ENCODE results near the gene RBPJ.
"Not testable (repeated sequence)": the region's sequence is repeated elsewhere in the genome, so short reads cannot be mapped to it uniquely, and the experiment has no call there.

RBPJ gene

DNA sequence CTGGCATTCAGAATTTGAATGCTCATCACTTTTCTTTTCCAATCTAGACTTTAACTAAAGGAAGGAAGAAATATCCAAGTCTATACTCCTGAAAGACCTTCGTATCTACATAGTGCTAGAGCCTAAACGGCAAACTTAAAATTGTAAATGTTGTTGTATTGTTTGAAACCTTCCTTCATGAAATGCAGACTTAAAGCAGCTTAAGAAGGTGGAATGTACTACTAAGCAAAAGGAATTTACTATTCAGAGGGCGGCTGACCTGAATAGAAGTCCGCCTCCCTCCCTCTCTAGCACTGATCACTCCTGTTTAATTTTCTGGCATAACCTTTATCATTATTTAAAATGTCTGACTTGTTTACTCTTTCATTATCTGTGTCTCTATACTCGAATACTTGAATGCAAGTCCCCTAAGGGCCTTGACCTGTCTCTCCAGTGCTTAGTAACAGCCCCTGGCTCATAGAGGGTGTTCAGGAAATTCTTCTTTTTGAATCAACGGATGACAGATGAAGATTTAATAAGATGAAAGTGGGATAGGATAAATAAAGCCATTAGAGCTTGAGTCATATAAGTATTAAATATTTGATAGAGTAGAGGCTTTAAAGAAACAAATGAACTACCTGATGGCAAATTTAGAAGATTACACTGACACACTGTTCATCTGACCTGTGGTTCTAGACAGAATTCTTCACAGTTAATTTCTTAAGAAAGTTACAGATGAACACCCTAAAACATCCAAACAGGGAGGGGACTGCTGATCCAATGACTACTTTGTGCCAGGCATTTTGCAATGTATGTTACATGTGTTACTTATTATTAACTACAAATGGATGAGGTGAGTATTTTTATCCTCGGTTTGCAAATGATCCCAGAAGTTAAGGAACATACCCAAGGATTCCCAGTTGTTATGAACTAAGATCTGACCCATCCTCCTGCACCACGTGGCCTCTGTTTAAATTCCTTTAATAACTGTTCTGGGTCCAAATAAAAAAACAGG is 20.2 kb upstream of the RBPJ start:
- Histone ChIP-seq H3K4me1 (ENCODE audit: control insufficient read depth, insufficient read depth, low read length, poor library complexity, severe bottlenecking) (no peaks in the 10 kb centered on the region), H3K36me3 (ENCODE audit: control insufficient read depth, insufficient read depth, low read length) (no peaks in the 10 kb centered on the region), H3K27ac (ENCODE audit: insufficient read depth, low read length, poor library complexity, severe bottlenecking) (no peak overlapping the region), H3K9me3 (ENCODE audit: control insufficient read depth, low read length) (no peaks in the 10 kb centered on the region), H3K27me3 (replicated peaks; ENCODE audit: control insufficient read depth, insufficient read depth, low read length, poor library complexity, severe bottlenecking) (no peaks in the 10 kb centered on the region), H3K4me3 (ENCODE audit: insufficient read depth, low read depth, low read length, poor library complexity, severe bottlenecking) (no peak overlapping the region)
- DNase-seq: no peak

DNA sequence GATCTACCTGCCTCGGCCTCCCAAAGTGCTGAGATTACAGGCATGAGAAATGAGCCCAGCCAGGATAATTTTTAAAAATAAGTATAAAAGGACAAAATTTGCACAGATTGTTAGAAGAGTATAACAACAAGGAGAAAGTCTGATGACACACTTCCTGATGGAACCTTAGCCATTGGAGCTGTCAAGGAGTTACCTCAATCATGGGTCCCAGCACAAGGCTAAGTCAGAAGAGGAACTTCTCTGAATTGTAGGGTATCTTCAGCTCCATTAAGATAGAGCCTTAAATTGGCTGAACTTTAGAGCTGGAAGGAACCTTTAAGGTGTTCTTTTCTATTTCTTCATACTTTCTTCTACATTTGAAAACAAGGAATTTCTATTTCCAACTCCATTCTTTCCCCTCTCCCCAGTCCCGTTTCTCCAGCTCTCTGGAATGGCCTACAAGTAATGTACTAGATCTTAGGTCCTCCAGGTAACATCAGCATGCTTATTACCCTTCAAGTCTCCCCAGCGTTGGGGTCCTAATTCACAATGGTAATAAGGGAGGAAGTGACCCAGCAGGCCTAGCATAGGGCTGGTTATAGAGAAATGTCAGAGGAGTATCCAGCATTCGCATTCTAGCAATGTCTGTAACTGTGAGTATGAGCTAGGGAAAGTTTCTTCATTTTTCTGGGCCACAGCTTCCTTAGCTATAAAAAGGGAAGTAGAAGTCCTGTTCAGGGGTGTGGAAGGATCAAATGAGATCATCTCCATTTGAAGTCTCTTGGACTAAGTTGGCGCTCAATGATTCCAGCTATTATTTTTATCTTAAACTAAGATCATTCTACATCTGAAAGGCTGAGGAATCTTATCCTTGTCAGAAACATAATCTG is 18.5 kb upstream of the RBPJ start:
- no peak for DNase-seq
- no peak overlapping the region for H3K27ac ChIP-seq (ENCODE audit: insufficient read depth, low read length, poor library complexity, severe bottlenecking)

GRCh38 chr4:26303008-26303407 is 17.8 kb upstream of the RBPJ start:
- DNase-seq: no peak
- Histone ChIP-seq H3K27me3 (replicated peaks; ENCODE audit: control insufficient read depth, insufficient read depth, low read length, poor library complexity, severe bottlenecking) (no peaks in the 10 kb centered on the region), H3K4me3 (ENCODE audit: insufficient read depth, low read depth, low read length, poor library complexity, severe bottlenecking) (no peak overlapping the region), H3K36me3 (ENCODE audit: control insufficient read depth, insufficient read depth, low read length) (no peaks in the 10 kb centered on the region), H3K4me1 (ENCODE audit: control insufficient read depth, insufficient read depth, low read length, poor library complexity, severe bottlenecking) (no peaks in the 10 kb centered on the region), H3K9me3 (ENCODE audit: control insufficient read depth, low read length) (no peaks in the 10 kb centered on the region), H3K27ac (ENCODE audit: insufficient read depth, low read length, poor library complexity, severe bottlenecking) (no peak overlapping the region)

More for the DNA sequence above, 18.5 kb upstream of the RBPJ start:
- Histone ChIP-seq H3K27me3 (replicated peaks; ENCODE audit: control insufficient read depth, insufficient read depth, low read length, poor library complexity, severe bottlenecking) (no peaks in the 10 kb centered on the region), H3K4me3 (ENCODE audit: insufficient read depth, low read depth, low read length, poor library complexity, severe bottlenecking) (no peak overlapping the region), H3K36me3 (ENCODE audit: control insufficient read depth, insufficient read depth, low read length) (no peaks in the 10 kb centered on the region), H3K9me3 (ENCODE audit: control insufficient read depth, low read length) (no peaks in the 10 kb centered on the region), H3K4me1 (ENCODE audit: control insufficient read depth, insufficient read depth, low read length, poor library complexity, severe bottlenecking) (no peaks in the 10 kb centered on the region)

GRCh38 chr4:26307037-26307800 is 13.6 kb upstream of the RBPJ start:
- H3K27me3 ChIP-seq (replicated peaks; ENCODE audit: control insufficient read depth, insufficient read depth, low read length, poor library complexity, severe bottlenecking): no peaks in the 10 kb centered on the region
- H3K4me3 ChIP-seq (ENCODE audit: insufficient read depth, low read depth, low read length, poor library complexity, severe bottlenecking): no peak overlapping the region
- H3K27ac ChIP-seq (ENCODE audit: insufficient read depth, low read length, poor library complexity, severe bottlenecking): no peak overlapping the region
- no peak for DNase-seq
- H3K4me1 ChIP-seq (ENCODE audit: control insufficient read depth, insufficient read depth, low read length, poor library complexity, severe bottlenecking): no peaks in the 10 kb centered on the region
- no peaks in the 10 kb centered on the region for H3K36me3 ChIP-seq (ENCODE audit: control insufficient read depth, insufficient read depth, low read length)
- no peaks in the 10 kb centered on the region for H3K9me3 ChIP-seq (ENCODE audit: control insufficient read depth, low read length)

DNA sequence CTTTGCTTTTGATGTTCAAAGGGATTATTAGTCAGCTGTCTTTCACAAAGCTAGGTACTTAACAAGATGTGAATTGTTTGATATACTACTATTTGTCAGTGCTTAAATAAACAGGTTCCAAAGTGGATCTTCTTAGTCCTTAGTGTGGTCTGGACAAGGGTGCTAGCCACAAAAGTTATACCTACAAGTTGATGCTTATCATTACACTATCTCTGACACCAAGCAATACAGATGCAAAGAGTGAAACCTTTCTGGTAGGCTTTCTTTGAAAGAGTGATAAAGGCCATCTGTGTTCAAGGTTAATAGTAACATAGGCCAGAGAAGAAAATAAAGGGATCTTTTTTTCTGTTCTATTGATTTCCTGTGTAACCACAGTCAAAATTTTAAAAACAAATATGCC is 12.2 kb upstream of the RBPJ start:
- Histone ChIP-seq H3K4me3 (ENCODE audit: insufficient read depth, low read depth, low read length, poor library complexity, severe bottlenecking) (no peak overlapping the region), H3K36me3 (ENCODE audit: control insufficient read depth, insufficient read depth, low read length) (no peaks in the 10 kb centered on the region), H3K27me3 (replicated peaks; ENCODE audit: control insufficient read depth, insufficient read depth, low read length, poor library complexity, severe bottlenecking) (no peaks in the 10 kb centered on the region), H3K27ac (ENCODE audit: insufficient read depth, low read length, poor library complexity, severe bottlenecking) (no peak overlapping the region), H3K9me3 (ENCODE audit: control insufficient read depth, low read length) (no peaks in the 10 kb centered on the region), H3K4me1 (ENCODE audit: control insufficient read depth, insufficient read depth, low read length, poor library complexity, severe bottlenecking) (no peaks in the 10 kb centered on the region)
- no peak for DNase-seq

- H3K36me3 ChIP-seq (ENCODE audit: control insufficient read depth, insufficient read depth, low read length): no peaks in the 10 kb centered on the region
- no peaks in the 10 kb centered on the region for H3K4me1 ChIP-seq (ENCODE audit: control insufficient read depth, insufficient read depth, low read length, poor library complexity, severe bottlenecking)
- H3K27ac ChIP-seq (ENCODE audit: insufficient read depth, low read length, poor library complexity, severe bottlenecking): no peak overlapping the region
- H3K4me3 ChIP-seq (ENCODE audit: insufficient read depth, low read depth, low read length, poor library complexity, severe bottlenecking): no peak overlapping the region
- H3K9me3 ChIP-seq (ENCODE audit: control insufficient read depth, low read length): no peaks in the 10 kb centered on the region
- H3K27me3 ChIP-seq (replicated peaks; ENCODE audit: control insufficient read depth, insufficient read depth, low read length, poor library complexity, severe bottlenecking): no peaks in the 10 kb centered on the region
- no peak for DNase-seq
Measured at GRCh38 chr4:26310264-26310663, 10.6 kb upstream of the RBPJ start.

DNA sequence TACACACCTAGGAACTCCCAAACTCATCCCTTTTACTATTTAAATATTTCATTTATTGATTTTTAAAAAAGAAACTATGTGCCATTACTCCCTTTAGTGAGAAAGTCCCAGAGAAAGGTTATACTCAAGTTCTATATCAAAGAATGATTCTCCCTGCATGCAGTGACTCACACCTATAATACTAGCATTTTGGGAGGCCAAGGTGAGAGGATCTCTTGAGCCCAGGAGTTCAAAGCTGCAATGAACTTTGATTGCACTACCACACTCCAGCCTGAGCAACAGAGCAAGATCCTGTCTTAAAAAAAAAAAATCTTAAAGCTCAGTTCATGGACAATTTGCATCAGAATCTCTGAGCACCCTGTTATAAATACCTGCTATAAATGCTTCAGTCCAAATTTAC is 9.2 kb upstream of the RBPJ start:
- H3K4me1 ChIP-seq (ENCODE audit: control insufficient read depth, insufficient read depth, low read length, poor library complexity, severe bottlenecking): no peaks in the 10 kb centered on the region
- no peak for DNase-seq
- no peaks in the 10 kb centered on the region for H3K27me3 ChIP-seq (replicated peaks; ENCODE audit: control insufficient read depth, insufficient read depth, low read length, poor library complexity, severe bottlenecking)
- no peak overlapping the region for H3K27ac ChIP-seq (ENCODE audit: insufficient read depth, low read length, poor library complexity, severe bottlenecking)
- no peaks in the 10 kb centered on the region for H3K36me3 ChIP-seq (ENCODE audit: control insufficient read depth, insufficient read depth, low read length)
- H3K4me3 ChIP-seq (ENCODE audit: insufficient read depth, low read depth, low read length, poor library complexity, severe bottlenecking): no peak overlapping the region
- no peaks in the 10 kb centered on the region for H3K9me3 ChIP-seq (ENCODE audit: control insufficient read depth, low read length)

- not testable (repeated sequence) for H3K4me1 ChIP-seq (ENCODE audit: control insufficient read depth, insufficient read depth, low read length, poor library complexity, severe bottlenecking)
Measured at GRCh38 chr4:26315316-26315932, 5.4 kb upstream of the RBPJ start.

GRCh38 chr4:26317766-26318165 is 3.0 kb upstream of the RBPJ start:
- Histone ChIP-seq H3K4me3 (ENCODE audit: insufficient read depth, low read depth, low read length, poor library complexity, severe bottlenecking) (no peak overlapping the region), H3K4me1 (ENCODE audit: control insufficient read depth, insufficient read depth, low read length, poor library complexity, severe bottlenecking) (peaks cover 12% of the 10 kb centered on the region), H3K36me3 (ENCODE audit: control insufficient read depth, insufficient read depth, low read length) (no peaks in the 10 kb centered on the region), H3K27me3 (replicated peaks; ENCODE audit: control insufficient read depth, insufficient read depth, low read length, poor library complexity, severe bottlenecking) (no peaks in the 10 kb centered on the region), H3K9me3 (ENCODE audit: control insufficient read depth, low read length) (no peaks in the 10 kb centered on the region), H3K27ac (ENCODE audit: insufficient read depth, low read length, poor library complexity, severe bottlenecking) (no peak overlapping the region)
- no peak for DNase-seq

More at GRCh38 chr4:26315316-26315932, 5.4 kb upstream of the RBPJ start:
- DNase-seq; H3K27me3 ChIP-seq (replicated peaks; ENCODE audit: control insufficient read depth, insufficient read depth, low read length, poor library complexity, severe bottlenecking); H3K4me3 ChIP-seq (ENCODE audit: insufficient read depth, low read depth, low read length, poor library complexity, severe bottlenecking); H3K36me3 ChIP-seq (ENCODE audit: control insufficient read depth, insufficient read depth, low read length); H3K9me3 ChIP-seq (ENCODE audit: control insufficient read depth, low read length); H3K27ac ChIP-seq (ENCODE audit: insufficient read depth, low read length, poor library complexity, severe bottlenecking): not testable (repeated sequence)
